Activated naive CD8-positive, alpha-beta T cell treated with anti-CD3 and anti-CD28 coated beads, Interleukin-2, amount 10 ng/mL, durations not matched to agents 7 days and 5 days (primary cell): ENCODE data around the gene EXOC8. TPM values are rescaled to one million over a fixed set of nuclear protein-coding genes. Genes with fewer than 3 reads are reported as not detected.
"Not testable (repeated sequence)": the region's sequence is repeated elsewhere in the genome, so short reads cannot be mapped to it uniquely, and the experiment has no call there.

Experiments
- ATAC-seq: fragments of 150-1000 bp; cut with Tn5 transposase; one replicate; pipeline ENCODE4 v1.10.0; 2021; ENCODE audit warnings: low read depth, moderate library complexity
- POLR2A ChIA-PET: fragments of 350-600 bp; sonication (Branson Sonifier 250); formaldehyde crosslinking; loops from one replicate; lab custom pipeline; 2021; ENCODE audit warnings: antibody characterized with exemption; lab: Charles Lee
- DNase-seq: peaks from one replicate; pipeline ENCODE4 v3.0.0; 2021
- H3K27ac Mint-ChIP-seq: one replicate; pipeline ENCODE4 v1.8.0; 2022; ENCODE audit warnings: mild to moderate bottlenecking, mixed read lengths
- H3K27me3 Mint-ChIP-seq: one replicate; pipeline ENCODE4 v1.8.0; 2022; ENCODE audit warnings: mild to moderate bottlenecking, moderate library complexity, mixed read lengths
- H3K36me3 Mint-ChIP-seq: one replicate; pipeline ENCODE4 v1.8.0; 2021; ENCODE audit warnings: mild to moderate bottlenecking, mixed read lengths
- H3K4me1 Mint-ChIP-seq: one replicate; pipeline ENCODE4 v1.8.0; 2021; ENCODE audit warnings: mixed read lengths
- H3K4me3 Mint-ChIP-seq: one replicate; pipeline ENCODE4 v1.8.0; 2022; ENCODE audit warnings: mild to moderate bottlenecking, moderate library complexity, mixed read lengths
- H3K9me3 Mint-ChIP-seq: one replicate; pipeline ENCODE4 v1.8.0; 2021; ENCODE audit warnings: mixed read lengths
- total RNA-seq, 2 experiments: library from RNA; stranded (reverse); gene quantifications; one replicate each; pipeline ENCODE4 v1.2.3, GENCODE V29; 2021

Gene EXOC8
- total RNA-seq, 2 experiments from 2014 or later: 24.0 to 24.3 TPM

- POLR2A ChIA-PET: interaction anchor here (1.4 kb wide), 1 partner anchor 26 kb away, joined by 5 read pairs; the partner anchor contains the start of genes EXOC8 and SPRTN
Measured at GRCh38 chr1:231363624-231364023, 26.0 kb upstream of the EXOC8 start.

GRCh38 chr1:231362325-231362724, 24.7 kb upstream of the EXOC8 start:
- DNase-seq (no peak), ATAC-seq (no peak)
- H3K27me3 Mint-ChIP-seq: no peaks in the 10 kb centered on the region
- H3K27ac Mint-ChIP-seq: no peak overlapping the region
- H3K36me3 Mint-ChIP-seq: peaks cover 13% of the 10 kb centered on the region
- H3K4me3 Mint-ChIP-seq: no peak overlapping the region
- H3K9me3 Mint-ChIP-seq: no peaks in the 10 kb centered on the region
- POLR2A ChIA-PET: interaction anchor here (1.4 kb wide), 1 partner anchor 24 kb away, joined by 5 read pairs; the partner anchor contains the start of genes EXOC8 and SPRTN
- H3K4me1 Mint-ChIP-seq: peaks cover 6% of the 10 kb centered on the region

More at GRCh38 chr1:231363624-231364023, 26.0 kb upstream of the EXOC8 start:
- Mint-ChIP-seq H3K4me3 (no peak overlapping the region), H3K27me3 (no peaks in the 10 kb centered on the region), H3K27ac (no peak overlapping the region), H3K36me3 (peaks cover 16% of the 10 kb centered on the region), H3K9me3 (no peaks in the 10 kb centered on the region), H3K4me1 (peaks cover 2% of the 10 kb centered on the region)
- ATAC-seq (no peak), DNase-seq (no peak)

GRCh38 chr1:231359113-231359512, 21.5 kb upstream of the EXOC8 start:
- ATAC-seq: no peak
- Mint-ChIP-seq H3K9me3 (no peaks in the 10 kb centered on the region), H3K36me3 (peaks cover 8% of the 10 kb centered on the region), H3K27me3 (no peaks in the 10 kb centered on the region), H3K27ac (no peak overlapping the region), H3K4me1 (peaks cover 5% of the 10 kb centered on the region), H3K4me3 (no peak overlapping the region)
- no peak for DNase-seq
- POLR2A ChIA-PET: no interaction called here

GRCh38 chr1:231357831-231358354, 20.2 kb upstream of the EXOC8 start:
- H3K4me3 Mint-ChIP-seq: no peak overlapping the region
- POLR2A ChIA-PET: no interaction called here
- DNase-seq: no peak
- H3K27me3 Mint-ChIP-seq: no peaks in the 10 kb centered on the region
- no peak overlapping the region for H3K27ac Mint-ChIP-seq
- peaks cover 5% of the 10 kb centered on the region for H3K4me1 Mint-ChIP-seq
- peaks cover 7% of the 10 kb centered on the region for H3K36me3 Mint-ChIP-seq
- no peaks in the 10 kb centered on the region for H3K9me3 Mint-ChIP-seq
- peak; percentile 52 for ATAC-seq

- H3K27me3 Mint-ChIP-seq: no peaks in the 10 kb centered on the region
- H3K36me3 Mint-ChIP-seq: peaks cover 7% of the 10 kb centered on the region
- ATAC-seq (no peak), DNase-seq (no peak)
- H3K4me3 Mint-ChIP-seq: no peak overlapping the region
- peaks cover 5% of the 10 kb centered on the region for H3K4me1 Mint-ChIP-seq
- POLR2A ChIA-PET: no interaction called here
- H3K9me3 Mint-ChIP-seq: no peaks in the 10 kb centered on the region
- no peak overlapping the region for H3K27ac Mint-ChIP-seq
Measured at GRCh38 chr1:231357187-231357772, 19.6 kb upstream of the EXOC8 start.

- Mint-ChIP-seq H3K4me3 (no peak overlapping the region), H3K4me1 (peaks cover 5% of the 10 kb centered on the region), H3K36me3 (peaks cover 6% of the 10 kb centered on the region), H3K9me3 (no peaks in the 10 kb centered on the region), H3K27me3 (no peaks in the 10 kb centered on the region), H3K27ac (no peak overlapping the region)
- DNase-seq: no peak
- POLR2A ChIA-PET: no interaction called here
- ATAC-seq: no peak
Measured at GRCh38 chr1:231355171-231355570, 17.5 kb upstream of the EXOC8 start.

- Mint-ChIP-seq H3K4me1 (peaks cover 5% of the 10 kb centered on the region), H3K4me3 (no peak overlapping the region), H3K27me3 (no peaks in the 10 kb centered on the region), H3K36me3 (peaks cover 6% of the 10 kb centered on the region), H3K27ac (no peak overlapping the region), H3K9me3 (no peaks in the 10 kb centered on the region)
- POLR2A ChIA-PET: no interaction called here
- ATAC-seq: no peak
- DNase-seq: no peak
Measured at GRCh38 chr1:231354330-231355020, 16.8 kb upstream of the EXOC8 start.

GRCh38 chr1:231353086-231353485, 15.4 kb upstream of the EXOC8 start:
- peaks cover 8% of the 10 kb centered on the region for H3K36me3 Mint-ChIP-seq
- H3K27ac Mint-ChIP-seq: no peak overlapping the region
- POLR2A ChIA-PET: no interaction called here
- peaks cover 5% of the 10 kb centered on the region for H3K4me1 Mint-ChIP-seq
- H3K9me3 Mint-ChIP-seq: no peaks in the 10 kb centered on the region
- H3K27me3 Mint-ChIP-seq: no peaks in the 10 kb centered on the region
- ATAC-seq: no peak
- no peak overlapping the region for H3K4me3 Mint-ChIP-seq
- DNase-seq: no peak

- Mint-ChIP-seq H3K9me3 (no peaks in the 10 kb centered on the region), H3K27me3 (no peaks in the 10 kb centered on the region), H3K4me3 (no peak overlapping the region), H3K36me3 (peaks cover 8% of the 10 kb centered on the region), H3K27ac (no peak overlapping the region), H3K4me1 (no peaks in the 10 kb centered on the region)
- ATAC-seq (no peak), DNase-seq (no peak)
- POLR2A ChIA-PET: no interaction called here
Measured at GRCh38 chr1:231351816-231352215, 14.2 kb upstream of the EXOC8 start.

- H3K9me3 Mint-ChIP-seq, H3K36me3 Mint-ChIP-seq, H3K4me3 Mint-ChIP-seq, H3K4me1 Mint-ChIP-seq, DNase-seq, H3K27ac Mint-ChIP-seq, POLR2A ChIA-PET, ATAC-seq, H3K27me3 Mint-ChIP-seq: not testable (repeated sequence)
Measured at GRCh38 chr1:231348856-231349255, 11.2 kb upstream of the EXOC8 start.

GRCh38 chr1:231348442-231348841, 10.8 kb upstream of the EXOC8 start:
- Mint-ChIP-seq H3K4me1 (no peaks in the 10 kb centered on the region), H3K27ac (no peak overlapping the region), H3K36me3 (peaks cover 10% of the 10 kb centered on the region), H3K27me3 (no peaks in the 10 kb centered on the region), H3K9me3 (no peaks in the 10 kb centered on the region), H3K4me3 (no peak overlapping the region)
- ATAC-seq (no peak), DNase-seq (no peak)
- POLR2A ChIA-PET: no interaction called here

GRCh38 chr1:231347961-231348360, 10.3 kb upstream of the EXOC8 start:
- no peaks in the 10 kb centered on the region for H3K9me3 Mint-ChIP-seq
- no peaks in the 10 kb centered on the region for H3K27me3 Mint-ChIP-seq
- H3K4me1 Mint-ChIP-seq: peaks cover 2% of the 10 kb centered on the region
- H3K4me3 Mint-ChIP-seq: no peak overlapping the region
- peaks cover 10% of the 10 kb centered on the region for H3K36me3 Mint-ChIP-seq
- no peak overlapping the region for H3K27ac Mint-ChIP-seq
- POLR2A ChIA-PET: no interaction called here
- ATAC-seq: no peak
- no peak for DNase-seq

GRCh38 chr1:231340328-231341013, 2.8 kb upstream of the EXOC8 start:
- Mint-ChIP-seq H3K4me3 (no peak overlapping the region), H3K4me1 (peaks cover 34% of the 10 kb centered on the region), H3K9me3 (no peaks in the 10 kb centered on the region), H3K36me3 (peaks cover 21% of the 10 kb centered on the region), H3K27me3 (no peaks in the 10 kb centered on the region), H3K27ac (no peak overlapping the region)
- ATAC-seq (no peak), DNase-seq (no peak)
- POLR2A ChIA-PET: interaction anchor here (0.7 kb wide), 1 partner anchor 22 kb away, joined by 3 read pairs; no protein-coding TSS in a partner anchor
